Measurements from ENCODE around the gene SOCS1.
"Not testable (repeated sequence)": the region's sequence is repeated elsewhere in the genome, so short reads cannot be mapped to it uniquely, and the experiment has no call there.

Gene SOCS1

GRCh38 chr16:11224894-11225676 is 30.9 kb downstream of the SOCS1 start:
- no peak for DNase-seq (ENCODE audit: low spot score)

DNA sequence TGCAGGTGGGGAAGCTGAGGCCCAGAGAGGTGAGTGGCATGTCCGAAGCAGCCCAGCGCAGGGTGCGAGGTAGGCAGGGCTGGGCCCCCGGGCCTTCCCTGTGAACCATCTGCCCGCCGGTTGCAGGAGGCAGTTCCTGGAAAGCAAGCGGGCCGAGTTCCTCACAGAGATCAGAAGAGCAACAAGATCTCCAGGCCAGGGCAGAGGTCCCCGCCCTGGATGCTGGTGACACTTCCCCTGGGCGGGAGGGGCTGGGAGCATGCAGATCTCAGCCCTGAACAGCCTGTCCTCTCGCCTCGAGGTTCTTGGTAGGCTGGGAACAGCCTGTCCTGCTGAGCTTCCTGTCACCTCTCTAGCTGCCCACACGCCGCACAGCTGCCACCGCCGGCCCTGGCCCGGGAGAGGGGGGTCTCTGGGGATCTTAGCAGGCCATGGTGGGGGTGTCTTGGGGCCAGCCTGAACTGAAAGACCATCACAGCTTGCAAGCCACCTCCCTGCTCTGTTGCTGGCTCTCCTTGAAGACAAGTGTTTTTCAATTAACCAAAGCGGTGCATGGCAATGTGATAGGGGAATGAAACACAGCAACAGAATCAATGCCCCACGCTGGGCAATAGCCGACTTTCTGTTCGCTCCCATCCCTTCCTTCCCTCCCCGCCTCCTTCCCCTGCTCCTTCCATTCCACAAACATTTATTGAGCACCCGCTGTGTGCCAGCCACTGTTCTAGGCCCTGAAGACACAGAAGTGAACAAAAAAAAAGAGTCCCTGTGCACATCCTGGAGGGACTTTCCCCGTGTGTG is 31.7 kb downstream of the SOCS1 start:
- no peak for DNase-seq (ENCODE audit: low spot score)

DNA sequence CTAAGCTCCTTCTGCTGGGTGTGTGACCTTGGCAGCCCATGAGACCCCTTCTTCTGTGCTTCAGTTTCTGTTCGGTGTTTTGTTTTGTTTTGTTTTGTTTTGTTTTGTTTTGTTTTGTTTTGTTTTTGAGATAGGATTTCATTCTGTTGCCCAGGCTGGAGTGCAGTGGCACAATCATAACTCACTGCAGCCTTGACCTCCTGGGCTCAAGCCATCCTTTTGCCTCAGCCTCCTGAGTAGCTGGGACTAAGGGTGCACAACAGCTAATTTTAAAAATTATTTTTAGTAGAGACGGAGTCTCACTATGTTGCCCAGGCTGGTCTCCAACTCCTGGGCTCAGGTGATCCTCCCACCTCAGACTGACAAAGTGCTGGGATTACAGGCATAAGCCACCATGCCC is 35.5 kb downstream of the SOCS1 start:
- DNase-seq (ENCODE audit: low spot score) = not testable (repeated sequence)

- DNase-seq (ENCODE audit: low spot score) = no peak
Measured at GRCh38 chr16:11219178-11219577, 36.8 kb downstream of the SOCS1 start.

DNA sequence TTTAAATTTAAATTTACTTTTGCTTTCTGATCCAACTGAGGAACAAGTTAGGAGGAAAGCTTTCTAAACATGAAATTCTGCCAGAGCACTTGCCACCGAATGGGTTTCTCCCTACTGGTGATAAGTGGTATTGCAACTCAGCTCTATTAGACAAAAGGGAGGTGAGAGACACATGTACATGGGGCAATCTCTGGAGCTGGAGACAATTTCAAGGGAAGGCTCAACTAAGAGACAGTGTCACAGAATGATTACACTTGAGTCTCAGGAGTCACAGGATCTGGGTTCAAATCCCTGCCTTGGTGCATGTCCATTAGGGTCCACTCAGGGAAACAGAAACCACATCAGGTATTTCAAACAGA is 37.4 kb downstream of the SOCS1 start:
- DNase-seq (ENCODE audit: low spot score) = no peak

DNA sequence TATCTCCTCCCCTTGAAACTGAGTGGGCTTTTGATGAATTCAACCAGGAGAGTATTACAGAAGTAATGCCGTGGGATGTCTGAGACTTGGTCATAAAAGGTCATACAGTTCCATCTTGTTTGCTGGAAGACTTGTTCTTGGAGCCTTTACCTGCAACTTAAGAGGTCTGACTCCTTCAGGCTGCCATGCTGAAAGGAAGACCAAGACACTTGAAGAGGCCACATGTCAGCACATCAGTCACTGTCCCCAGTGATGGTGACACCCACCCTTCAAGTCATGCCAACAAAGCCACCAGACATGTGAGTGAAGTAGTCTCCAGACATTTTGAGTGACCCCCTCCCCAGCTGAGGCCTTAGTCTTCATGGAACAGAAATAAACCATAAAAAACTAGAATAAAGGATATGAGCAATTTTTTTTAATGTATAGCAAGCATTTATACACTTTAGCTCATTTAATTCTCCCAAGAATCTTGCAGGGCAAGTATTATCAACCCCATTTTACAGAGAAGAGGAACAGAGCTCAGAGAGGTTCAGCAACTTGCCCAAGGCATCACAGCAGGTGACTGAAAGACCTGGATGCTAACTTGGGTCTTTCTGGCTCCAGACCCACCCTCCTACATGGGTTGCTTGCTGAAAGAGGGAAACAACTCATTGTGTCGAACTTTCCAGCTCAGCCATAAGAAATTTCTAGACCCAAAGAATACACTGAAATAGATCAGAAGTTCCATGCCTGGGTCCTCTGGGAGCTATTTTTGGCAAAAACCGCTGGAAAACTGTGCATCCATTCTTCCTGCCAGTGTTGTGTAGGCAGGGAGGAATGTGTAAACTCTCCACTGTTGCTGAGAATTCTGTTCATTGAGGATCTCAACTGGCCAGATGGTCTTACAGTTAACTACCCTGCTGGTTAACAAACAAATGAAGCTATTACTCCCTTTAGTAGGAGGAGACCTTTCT is 38.1 kb downstream of the SOCS1 start:
- no peak for DNase-seq (ENCODE audit: low spot score)

DNA sequence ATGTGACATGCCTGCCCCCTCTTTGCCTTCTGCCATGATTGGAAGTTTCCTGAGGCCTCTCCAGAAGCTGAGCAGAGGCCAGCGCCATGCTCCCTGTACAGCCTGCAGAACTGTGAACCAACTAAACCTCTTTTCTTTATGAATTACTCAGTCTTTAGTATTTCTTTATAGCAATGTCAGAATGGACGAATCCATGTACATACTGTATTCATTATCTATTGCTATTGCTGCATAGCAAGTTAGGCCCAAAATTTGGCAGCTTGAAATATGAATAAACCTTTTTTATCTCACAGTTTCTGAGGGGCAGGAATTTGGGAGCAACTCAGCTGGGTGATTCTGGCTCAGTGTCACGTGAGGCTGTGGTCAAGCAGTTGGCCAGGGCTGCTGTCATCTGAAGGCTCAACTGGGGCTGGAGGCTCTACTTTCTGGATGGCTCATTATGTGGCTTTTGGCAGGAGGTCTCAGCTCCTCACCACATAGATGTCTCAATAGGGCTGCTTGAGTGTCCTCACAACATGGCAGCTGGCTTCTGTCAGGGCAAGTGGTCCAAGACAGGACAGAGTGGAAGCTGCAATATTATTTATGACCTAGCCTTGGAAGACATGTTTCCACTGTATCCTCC is 40.0 kb downstream of the SOCS1 start:
- DNase-seq (ENCODE audit: low spot score) = no peak

GRCh38 chr16:11213799-11214198 is 42.2 kb downstream of the SOCS1 start:
- no peak for DNase-seq (ENCODE audit: low spot score)

DNA sequence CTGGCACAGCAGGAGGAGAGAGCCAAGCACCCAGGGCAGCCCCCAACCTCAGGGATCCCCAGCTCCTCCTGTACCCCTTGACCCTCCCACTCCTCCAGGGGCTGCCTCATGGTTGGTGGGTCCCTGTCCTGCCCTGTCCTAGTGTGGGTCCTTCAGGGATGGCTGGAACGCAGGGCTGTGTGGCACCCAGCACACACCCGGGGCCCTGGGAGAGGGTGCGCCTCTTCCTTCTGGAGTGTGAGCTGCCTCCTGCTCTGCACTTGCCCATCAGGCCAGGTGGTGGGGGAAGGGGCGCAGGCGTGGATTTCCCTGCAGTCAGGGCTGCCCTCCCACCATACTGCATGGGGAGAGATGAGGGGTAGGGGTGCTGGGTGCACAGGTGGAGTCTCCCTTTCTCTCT is 42.6 kb downstream of the SOCS1 start:
- no peak for DNase-seq (ENCODE audit: low spot score)

DNA sequence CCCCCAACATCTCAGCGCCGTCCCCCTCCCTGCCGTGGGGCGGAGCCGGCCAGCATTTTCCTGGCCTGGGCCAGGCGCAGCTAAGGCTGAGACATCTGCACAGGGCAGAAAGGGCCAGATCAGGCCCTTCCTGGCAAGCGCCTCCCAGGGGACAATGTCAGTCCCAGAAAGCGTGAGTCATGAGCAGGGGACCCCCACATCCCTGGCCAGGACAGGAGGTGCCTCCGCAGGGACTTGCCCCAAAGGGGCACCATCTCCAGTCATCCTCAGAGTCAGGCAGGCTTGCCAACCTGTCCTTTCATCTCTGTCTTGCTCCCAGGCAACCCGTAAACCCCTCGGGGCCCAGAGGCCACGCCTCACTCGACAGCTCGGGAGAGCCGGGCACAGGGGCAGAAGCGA is 43.2 kb downstream of the SOCS1 start:
- DNase-seq (ENCODE audit: low spot score) = no peak

- DNase-seq (ENCODE audit: low spot score) = no peak
Measured at GRCh38 chr16:11211977-11212797, 43.8 kb downstream of the SOCS1 start.

DNA sequence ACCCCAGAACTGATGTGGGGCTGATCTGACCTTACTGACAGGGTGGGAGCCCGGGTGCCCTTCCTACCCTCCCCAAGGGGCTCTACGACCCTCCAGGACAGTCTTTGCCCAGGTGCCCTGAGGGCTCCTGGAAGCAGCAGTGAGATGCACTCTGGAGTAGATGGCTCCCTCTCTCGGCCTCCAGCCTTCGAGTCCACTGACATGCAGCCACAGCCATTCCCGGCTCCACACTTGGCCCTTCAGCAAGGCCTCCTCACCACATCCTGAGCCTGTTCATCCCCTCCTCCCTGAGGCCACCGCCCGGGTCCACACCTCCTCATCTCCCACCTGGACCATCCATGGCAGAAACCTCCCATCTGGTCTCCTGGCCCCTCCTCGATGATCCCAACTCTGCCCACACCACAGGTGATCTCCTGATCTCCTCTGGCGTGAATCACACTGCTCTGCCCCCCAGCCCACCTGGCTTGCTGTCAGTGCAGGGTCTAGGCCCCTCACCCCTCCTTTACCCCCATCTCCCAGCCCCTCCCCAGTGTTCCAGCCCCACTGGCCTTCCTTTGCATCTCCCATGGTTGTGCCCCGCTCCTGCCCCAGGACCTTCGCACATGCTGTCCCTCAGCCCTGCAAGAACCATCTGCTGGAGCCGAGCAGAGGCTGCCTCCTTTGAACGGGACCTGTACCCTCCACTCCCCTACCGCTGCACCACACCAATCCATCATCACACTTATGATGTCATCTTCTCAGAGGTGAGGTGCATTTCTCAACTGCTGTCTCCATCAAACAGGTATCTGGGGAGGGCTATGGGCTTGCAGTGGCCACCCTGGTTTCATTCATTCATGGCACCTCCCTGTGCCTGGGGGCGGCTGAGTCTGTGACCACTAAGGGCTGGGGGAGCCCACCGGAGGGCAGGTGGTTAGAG is 44.7 kb downstream of the SOCS1 start:
- DNase-seq (ENCODE audit: low spot score) = no peak

DNA sequence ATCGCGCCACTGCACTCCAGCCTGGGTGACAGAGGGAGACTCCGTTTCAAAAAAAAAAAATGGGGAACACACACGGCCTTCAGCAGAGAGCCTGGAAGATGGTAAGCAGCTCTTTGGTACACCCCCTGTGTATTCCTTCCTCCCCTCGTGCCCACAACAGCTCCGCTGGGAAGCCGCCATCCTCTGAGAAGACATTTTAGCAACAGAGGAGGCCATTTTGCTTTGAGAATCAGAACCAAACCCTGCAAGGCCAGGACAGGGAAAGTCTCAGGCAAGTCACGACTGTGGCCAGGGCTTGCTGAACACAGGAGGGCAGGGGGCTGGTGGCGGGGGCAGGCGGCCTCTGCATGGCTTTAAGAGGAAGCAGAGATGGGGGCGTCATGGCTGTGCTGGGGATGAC is 45.7 kb downstream of the SOCS1 start:
- no peak for DNase-seq (ENCODE audit: low spot score)

DNA sequence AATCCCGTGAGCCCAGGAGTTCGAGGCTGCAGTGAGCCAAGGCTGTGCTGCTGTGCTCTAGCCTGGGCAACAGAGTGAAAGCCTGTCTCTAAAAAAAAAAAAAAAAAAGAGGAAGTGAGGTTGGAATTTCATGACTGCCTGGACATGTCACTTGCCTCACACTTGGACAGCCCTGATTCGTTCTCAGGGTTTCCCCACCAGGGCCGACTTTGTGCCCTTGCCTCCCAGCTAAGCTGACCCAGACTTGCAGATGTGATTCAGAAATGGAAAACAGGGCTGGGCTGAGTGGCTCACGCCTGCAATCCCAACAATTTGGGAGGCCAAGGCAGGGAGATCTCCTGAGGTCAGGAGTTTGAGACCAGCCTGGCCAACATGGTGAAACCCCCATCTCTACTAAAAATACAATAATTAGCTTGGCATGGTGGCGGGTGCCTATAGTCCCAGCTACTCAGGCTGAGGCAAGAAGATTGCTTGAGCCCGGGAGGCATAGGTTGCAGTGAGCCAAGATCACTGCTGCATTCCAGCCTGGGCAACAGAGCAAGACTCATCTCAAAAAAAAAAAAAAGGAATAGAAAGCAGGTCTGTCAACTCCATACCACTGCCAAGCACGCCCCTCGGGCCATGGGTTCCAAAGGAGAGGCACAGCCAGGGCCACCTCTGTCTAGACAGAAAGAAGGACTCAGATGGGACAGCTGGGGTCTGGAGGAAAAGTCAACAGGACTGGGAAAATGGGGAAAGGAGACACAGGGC is 46.9 kb downstream of the SOCS1 start:
- no peak for DNase-seq (ENCODE audit: low spot score)

DNA sequence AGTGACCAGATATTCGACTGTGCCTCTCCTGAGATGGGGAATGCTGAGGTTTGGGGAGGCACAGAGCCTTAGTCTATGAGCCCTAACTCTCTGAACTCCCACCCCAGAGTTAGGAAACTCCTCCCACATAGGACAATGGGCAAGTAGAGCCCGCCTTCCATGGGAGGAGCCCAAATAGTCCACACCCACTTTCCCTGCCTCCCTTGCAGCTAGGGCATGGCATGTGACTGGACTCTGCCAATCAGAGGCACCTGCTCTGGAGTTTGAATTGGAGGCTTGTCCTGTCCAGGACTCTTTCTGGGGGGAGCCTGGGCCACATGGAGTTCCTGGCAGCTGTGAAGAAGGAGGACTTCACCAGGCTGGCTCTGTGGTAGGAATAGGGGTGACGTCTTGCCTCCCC is 48.4 kb downstream of the SOCS1 start:
- DNase-seq (ENCODE audit: low spot score) = no peak

GRCh38 chr16:11205754-11206581 is 50.0 kb downstream of the SOCS1 start:
- no peak for DNase-seq (ENCODE audit: low spot score)

DNA sequence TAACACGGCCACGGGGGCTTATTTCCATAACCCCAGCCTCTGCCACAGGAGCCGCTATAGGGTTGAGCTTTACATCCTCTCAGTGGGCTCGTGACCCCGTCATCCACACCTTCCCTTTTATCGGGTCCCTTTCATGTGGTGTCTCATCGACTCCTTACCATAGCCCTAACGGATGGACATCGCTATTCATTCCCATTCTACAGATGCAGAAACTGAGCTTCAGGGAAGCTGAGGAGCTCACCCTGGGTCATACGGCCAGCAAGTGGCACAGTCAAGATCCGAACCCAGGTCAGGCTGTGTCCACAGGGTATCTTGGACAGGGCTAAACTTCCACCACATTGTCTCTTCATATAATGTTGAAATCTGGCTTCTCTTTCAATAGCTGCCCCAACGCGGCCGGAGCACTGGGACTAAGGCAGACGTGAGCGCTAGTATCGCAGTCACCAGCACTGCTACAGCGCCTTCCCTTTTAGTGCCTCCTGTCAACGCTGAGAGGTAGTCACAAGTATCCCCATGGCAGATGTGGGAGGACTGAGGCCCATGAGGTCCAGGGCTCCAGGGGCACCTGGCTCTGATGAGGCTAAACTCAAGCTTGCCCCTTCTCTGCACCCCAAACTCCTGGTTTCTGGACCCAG is 50.8 kb downstream of the SOCS1 start:
- DNase-seq (ENCODE audit: low spot score) = no peak

DNA sequence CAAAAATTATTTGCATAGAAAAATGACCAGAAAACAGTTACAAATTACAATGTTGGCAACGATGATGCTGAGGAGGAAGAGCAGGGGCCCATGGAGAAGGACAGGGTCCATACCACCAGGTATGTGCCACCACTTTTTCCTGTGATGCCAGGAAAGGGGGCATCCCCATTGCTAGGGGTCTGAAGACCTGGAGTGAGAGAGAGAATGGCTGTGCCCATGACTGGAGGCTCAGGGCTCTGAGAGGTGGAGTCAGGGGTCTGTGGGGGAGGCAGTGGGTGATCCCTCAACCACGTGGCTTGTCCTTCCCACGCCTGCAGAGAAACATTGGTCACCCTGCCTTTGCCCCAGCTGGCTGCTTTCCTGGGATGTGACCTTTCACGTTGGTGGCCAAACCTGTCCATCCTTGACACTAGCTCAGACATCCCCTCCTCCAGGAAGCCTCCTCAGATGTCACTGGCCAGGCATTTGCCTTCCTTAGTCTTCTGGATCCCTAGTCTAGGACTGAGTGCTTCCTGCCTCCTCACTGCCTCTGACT is 51.4 kb downstream of the SOCS1 start:
- no peak for DNase-seq (ENCODE audit: low spot score)
